Cortex of kidney (tissue), 1 donor: ENCODE measurements around the gene NRP1.

ENCODE experiments used
- DNase-seq: peaks from one replicate; lab custom pipeline; 2025; lab: John Stamatoyannopoulos, UW

NRP1 gene

DNA sequence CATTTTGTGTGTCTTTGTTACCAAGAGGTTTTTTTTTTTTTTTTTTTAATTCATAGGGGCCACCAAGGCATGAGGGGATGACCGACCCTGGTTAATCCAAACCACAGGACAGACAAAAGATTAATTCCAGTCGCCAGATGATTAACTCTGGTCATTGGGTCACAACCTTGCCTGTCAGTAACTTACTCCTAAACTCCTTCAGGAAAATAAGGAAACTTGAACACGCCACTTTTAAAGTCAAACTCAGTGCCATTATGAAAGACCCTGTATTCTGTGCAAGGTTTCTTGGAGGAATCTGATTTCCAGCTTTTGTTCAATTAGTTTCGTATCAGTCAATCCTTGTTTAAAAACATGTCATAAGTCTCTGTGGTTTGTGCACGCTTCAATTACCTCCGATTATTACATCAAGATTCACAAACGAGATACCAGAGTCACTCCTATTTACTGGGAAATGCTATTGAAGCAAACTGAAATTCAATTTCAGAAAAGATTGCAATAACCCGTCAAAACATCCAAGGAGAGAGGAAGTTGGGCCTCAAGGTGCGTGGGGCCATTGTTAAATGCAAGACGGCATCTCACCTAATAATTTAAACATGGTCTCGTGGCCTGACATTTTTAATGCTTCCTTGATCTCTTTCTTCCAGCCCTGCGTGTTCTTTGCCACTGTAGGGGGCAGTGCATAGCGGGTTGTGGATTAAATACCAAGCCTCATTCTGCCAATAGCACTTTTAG, 44.0 kb downstream of the NRP1 start:
- no peak for DNase-seq

DNA sequence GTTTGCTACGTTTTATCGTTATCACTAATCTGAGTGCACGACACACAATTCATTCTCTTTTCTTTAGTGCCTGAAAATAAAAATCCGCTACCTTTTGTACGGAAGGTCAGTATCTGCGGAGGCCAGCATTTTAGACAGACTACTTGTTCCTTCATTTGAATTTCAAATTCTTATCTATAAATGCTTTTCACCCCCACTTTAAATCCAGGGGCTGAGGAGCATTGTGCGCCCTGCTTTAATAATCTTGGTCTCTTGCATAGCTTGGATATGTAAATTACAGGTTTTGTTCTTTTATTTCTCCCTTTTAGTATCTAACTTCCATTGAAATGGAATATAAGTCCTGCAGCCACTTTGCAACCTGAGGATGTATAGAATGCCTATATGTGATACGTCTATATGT, 44.7 kb downstream of the NRP1 start:
- no peak for DNase-seq

DNA sequence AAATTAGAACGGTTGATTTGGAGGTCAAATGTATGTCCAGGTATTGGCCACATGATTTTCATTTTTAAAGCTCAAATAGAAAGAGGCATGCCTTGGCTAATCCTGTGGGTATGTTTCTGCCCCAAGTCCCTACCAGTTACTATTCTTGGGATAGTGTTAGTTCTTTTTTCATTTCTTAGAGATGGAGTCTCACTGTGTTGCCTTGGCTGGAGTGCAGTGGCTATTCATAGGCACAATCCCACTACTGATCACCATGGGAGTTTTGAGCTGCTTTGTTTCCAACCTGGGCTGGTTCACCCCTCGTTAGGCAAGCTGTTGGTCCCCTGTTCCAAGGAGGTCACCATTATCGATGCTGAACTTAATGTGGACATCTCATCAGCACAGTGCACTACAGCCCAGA, 46.3 kb downstream of the NRP1 start:
- DNase-seq, result no peak

DNA sequence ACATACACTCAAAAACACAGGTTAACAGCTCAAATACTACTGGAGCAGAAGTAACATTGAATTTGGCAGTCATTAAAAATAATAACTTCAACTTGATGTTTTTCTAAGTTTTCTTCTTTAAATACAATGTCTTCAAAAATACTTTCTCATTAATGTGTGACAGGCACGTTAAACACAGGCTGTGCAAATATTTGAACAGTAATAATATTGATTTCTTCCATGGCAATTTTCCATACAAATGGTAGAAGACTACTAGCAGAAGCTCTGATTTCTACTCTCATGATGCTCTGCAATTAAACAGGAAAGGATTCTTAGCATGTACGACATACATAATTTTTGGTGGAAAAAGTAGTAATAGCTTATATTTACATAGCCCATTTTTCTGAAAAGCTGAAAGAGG, 47.4 kb downstream of the NRP1 start:
- DNase-seq, result no peak

- DNase-seq, result no peak
These were observed 48.1 kb downstream of the NRP1 start for GRCh38 chr10:33286157-33286934.

GRCh38 chr10:33284945-33285344, 49.5 kb downstream of the NRP1 start:
- no peak for DNase-seq

GRCh38 chr10:33279811-33280602, 54.5 kb downstream of the NRP1 start:
- DNase-seq, result no peak

- DNase-seq, result no peak
These were observed 55.2 kb downstream of the NRP1 start for GRCh38 chr10:33279276-33279675.

DNA sequence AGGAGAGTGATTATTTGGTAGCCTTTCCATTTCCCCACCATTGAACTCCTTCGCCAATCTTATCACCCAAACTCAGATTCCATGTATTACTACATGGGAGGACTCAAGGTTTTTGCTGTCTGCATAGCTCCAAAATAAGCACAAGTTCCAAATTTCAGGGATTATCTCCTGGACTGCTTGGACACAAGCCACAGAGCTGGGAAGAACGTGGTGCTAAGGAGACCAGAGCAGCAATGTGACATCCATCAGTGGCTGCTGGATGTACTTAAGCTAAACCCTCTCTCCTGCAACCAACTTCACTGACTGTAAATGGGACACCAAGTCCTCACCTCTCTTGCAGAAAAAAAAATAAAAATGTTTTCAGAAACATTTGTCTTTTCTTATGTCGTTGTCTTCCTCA, 56.3 kb downstream of the NRP1 start:
- DNase-seq, result no peak

- DNase-seq, result no peak
These were observed 57.3 kb downstream of the NRP1 start for GRCh38 chr10:33277135-33277536.

DNA sequence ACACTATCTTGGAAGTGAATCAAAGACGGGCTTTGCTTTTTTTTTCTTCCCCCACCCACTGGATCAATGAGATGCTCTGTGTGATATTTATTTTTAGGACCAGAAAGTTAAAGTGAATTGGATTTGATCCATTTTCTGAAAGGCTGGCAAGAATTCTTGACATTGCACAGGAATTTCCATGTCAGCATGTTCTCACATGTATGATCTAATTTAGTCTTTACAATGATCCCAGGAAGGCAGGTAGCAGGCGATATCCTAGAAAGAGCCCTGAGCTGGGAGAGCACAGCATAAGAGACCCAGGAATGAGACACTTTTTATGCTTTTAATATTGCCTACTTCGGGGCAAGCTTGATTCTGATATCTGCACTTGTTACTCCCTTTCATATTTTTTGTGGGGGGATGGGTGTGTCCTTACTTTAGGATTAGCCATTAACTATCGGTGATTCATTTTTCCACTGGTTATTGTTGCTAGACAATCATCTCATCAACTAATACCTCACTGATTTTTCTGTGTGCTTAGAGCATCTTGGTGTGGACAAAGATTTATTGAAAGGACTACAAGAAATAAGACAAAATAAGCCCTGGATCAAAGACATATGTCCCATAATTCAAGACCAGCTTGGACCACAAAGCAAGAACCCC, 58.1 kb downstream of the NRP1 start:
- no peak for DNase-seq

GRCh38 chr10:33274096-33274785, 60.2 kb downstream of the NRP1 start:
- no peak for DNase-seq

DNA sequence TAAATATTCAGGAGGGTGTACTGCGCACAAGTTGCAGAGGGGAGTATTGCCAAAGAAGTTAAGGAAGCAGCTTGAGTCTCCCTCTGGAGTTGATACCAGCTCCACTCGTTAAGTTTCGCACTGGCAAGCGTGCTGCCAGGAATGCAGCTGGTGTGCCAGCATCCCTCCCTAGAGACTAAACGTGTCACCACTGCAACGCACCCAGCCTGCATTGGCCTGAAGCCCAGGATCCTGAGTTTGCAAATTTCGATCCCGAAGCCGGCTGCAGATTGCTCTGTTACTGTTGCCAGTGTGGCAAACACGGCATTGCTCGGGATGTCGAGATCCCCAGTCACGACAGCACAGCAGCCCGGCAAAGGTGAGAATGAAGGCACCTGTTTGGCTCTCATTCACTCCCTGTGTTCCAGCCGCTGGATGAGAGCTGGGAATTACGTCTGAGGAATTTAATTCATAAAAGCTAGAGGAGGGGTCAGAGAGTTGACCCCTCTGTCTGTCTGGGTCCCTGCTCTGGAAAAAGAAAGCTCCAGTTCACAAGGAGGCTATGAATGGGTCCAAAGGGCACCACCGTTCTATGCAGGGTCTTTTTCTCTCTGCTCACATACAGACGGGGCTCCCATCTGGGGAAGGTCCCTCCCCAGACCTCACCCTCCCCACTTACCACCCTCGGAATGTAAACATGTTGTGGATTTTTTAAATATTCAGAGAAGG, 61.0 kb downstream of the NRP1 start:
- no peak for DNase-seq

DNA sequence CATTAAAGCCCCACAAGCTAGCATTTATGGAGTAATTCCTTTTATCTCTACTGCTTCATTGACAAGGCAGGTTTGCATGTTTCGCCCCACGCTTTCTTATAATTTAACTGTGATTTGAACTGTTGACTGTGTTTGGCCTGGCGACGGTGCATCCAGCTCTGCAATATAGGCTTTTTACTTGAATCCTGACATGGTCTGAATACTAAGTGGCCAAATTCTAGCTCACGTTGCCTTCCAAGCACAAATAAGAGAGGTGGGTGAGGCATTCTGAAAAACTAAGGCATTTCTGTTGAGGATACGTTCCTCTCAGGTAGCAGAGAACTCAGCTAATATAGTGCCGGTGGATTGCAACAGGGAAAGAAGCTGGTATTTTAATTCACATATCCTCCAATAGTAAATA, 61.8 kb downstream of the NRP1 start:
- no peak for DNase-seq

GRCh38 chr10:33271969-33272583, 62.4 kb downstream of the NRP1 start:
- DNase-seq, result no peak

GRCh38 chr10:33270971-33271370, 63.5 kb downstream of the NRP1 start:
- no peak for DNase-seq

DNA sequence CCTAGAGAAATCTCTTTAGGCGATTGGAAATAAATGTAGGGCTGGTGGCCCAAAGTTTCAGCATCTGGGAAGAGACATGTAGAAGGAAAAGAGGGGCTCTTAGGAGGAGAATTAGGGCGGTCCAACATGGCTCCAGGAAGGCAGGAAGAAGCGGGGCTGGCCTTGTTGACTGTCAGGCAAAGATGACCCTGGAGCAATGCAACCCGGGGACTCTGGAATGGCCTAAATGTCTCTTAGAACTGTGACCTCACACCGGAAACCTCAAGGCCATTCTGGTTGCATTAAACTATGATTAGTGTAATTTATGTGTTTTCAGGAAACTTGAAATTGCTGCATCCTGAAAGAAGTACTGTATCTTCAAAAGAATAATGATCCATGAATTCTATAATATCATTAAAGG, 66.8 kb downstream of the NRP1 start:
- DNase-seq, result no peak

DNA sequence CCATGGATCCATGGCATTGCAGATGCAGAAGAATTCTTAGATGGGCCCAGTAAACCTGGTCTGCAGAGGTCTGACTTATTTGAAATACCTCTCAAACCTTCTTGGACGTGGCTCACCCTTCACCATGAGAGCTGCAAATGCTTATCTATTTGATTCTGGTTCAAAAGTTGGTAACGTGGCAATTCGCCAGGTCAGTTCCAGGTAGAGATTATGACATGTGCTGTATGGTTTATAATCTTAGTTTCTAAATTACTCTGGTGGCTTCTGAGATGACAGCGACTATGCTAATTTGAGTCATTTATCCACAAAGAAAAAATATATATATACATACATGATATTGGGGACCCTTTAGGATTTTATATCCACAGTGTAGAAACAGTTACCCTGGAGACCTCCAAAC, 68.8 kb downstream of the NRP1 start:
- no peak for DNase-seq

DNA sequence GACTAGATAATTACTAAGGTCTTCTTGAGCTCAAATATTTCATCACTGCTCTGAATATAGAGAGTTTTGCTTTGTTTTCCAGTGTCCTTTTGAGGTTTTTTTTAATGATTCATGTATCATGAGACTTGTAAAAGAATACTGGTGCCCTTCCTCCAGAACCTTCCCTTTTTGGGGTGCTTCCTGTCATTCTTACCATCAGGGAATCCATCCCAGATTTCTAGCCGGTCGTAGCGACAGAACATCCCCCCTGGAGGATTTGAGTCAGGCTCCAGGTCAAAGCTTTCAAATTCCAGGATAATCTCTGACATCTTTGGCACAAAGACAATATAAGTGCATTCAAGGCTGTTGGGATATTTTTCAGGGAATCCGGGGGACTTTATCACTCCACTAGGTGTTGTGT, 71.0 kb downstream of the NRP1 start:
- DNase-seq, result no peak

GRCh38 chr10:33262871-33263270, 71.6 kb downstream of the NRP1 start:
- DNase-seq, result no peak
